Upper lobe of left lung (tissue), 6 donors: ENCODE measurements around the gene RMND1. TPM values are rescaled to one million over a fixed set of nuclear protein-coding genes. Genes with fewer than 3 reads are reported as not detected.

Experiments
- ATAC-seq, 2 donors: fragments of 200-7000 bp; cut with Tn5 transposase; one replicate each; pipeline ENCODE4 v1.9.1; 2022; ENCODE audit warnings: mild to moderate bottlenecking in 2 of 2, moderate library complexity in 2 of 2; ENCODE audit not compliant: low FRiP score in 2 of 2
- DNase-seq, 2 donors: peaks; one replicate each; pipeline ENCODE4 v3.0.0-alpha.2; 2019 to 2020
- H3K27ac ChIP-seq, 4 donors: fragments of 200-600 bp; sonication (generic); one replicate each; pipeline ENCODE4 v1.5.1; 2016 to 2019
- H3K27me3 ChIP-seq, 4 donors: fragments of 200-600 bp; sonication (generic); one replicate each; pipeline ENCODE4 v1.5.1; 2017 to 2019
- H3K36me3 ChIP-seq, 4 donors: fragments of 200-600 bp; sonication (generic); one replicate each; pipeline ENCODE4 v1.5.1; 2016 to 2019
- H3K4me1 ChIP-seq, 4 donors: fragments of 200-600 bp; sonication (generic); one replicate each; pipeline ENCODE4 v1.5.1; 2018 to 2019
- H3K4me3 ChIP-seq, 4 donors: fragments of 200-600 bp; sonication (generic); one replicate each; pipeline ENCODE4 v1.5.1; 2017 to 2019; ENCODE audit warnings: mild to moderate bottlenecking in 2 of 4, moderate library complexity in 1 of 4
- H3K9me3 ChIP-seq, 4 donors: fragments of 200-600 bp; sonication (generic); one replicate each; pipeline ENCODE4 v1.5.1; 2018 to 2019
- CTCF ChIP-seq, 6 experiments: fragments of 450-650 bp in 4 of 6; fragments of 200-600 bp in 2 of 6; sonication (generic) in 2 of 6; IDR thresholded peaks; one replicate each; pipeline ENCODE4 v1.5.1; 2016 to 2019; ENCODE audit warnings: antibody characterized with exemption in 6 of 6
- EP300 ChIP-seq, 4 donors: sonication (generic); formaldehyde crosslinking; IDR thresholded peaks; one replicate each; pipeline ENCODE4 v1.5.1; 2017; ENCODE audit warnings: antibody characterized with exemption in 4 of 4, control low read depth in 2 of 4
- POLR2A ChIP-seq, 4 donors: fragments of 450-650 bp; IDR thresholded peaks; one replicate each; pipeline ENCODE4 v1.5.1; 2016 to 2017; ENCODE audit warnings: antibody characterized with exemption in 4 of 4, mild to moderate bottlenecking in 2 of 4
- POLR2AphosphoS5 ChIP-seq, 2 donors: sonication (generic); formaldehyde crosslinking; IDR thresholded peaks; one replicate each; pipeline ENCODE4 v1.5.1; 2017; ENCODE audit warnings: antibody characterized with exemption in 2 of 2
- WGBS, 2 donors: methylation state at CpG; one replicate each; pipeline ENCODE4 v1.1.5; 2017 to 2018; 5-methylcytosine and 5-hydroxymethylcytosine counted together
- total RNA-seq, 6 donors: library from RNA; depleted of rRNA in 4 of 6; stranded (reverse); fragments of >200 nt in 4 of 6; gene quantifications; one replicate each; pipeline versions ENCODE4 v1.1.0 to v1.2.1, GENCODE V29; 2016 to 2021
- donor health status: DM: no; HTN: no; CAD: no; lungs with moderate emphysema.
- donor health status: DM: no; HTN: yes; CAD: no; lungs with severe emphysema.

The RMND1 gene
- total RNA-seq, 6 donors from 2014 or later, result 17.0 to 59.7 (median 24.0) TPM

- H3K4me3 ChIP-seq, result peak overlapping the region; percentile 97 to 98 (median 98)
- TF ChIP-seq POLR2A (IDR thresholded peaks at IDR 0.05) (peak in 3 of 4 donors; percentile 9 to 71 (median 29)), POLR2AphosphoS5 (IDR thresholded peaks at IDR 0.05) (peak; percentile 89 to 90), CTCF (IDR thresholded peaks at IDR 0.05) (peak in 1 of 6 experiments; percentile 7), EP300 (IDR thresholded peaks at IDR 0.05) (no peak)
- peak overlapping the region; percentile 98 to 100 (median 100) for H3K27ac ChIP-seq
- no peaks in the 10 kb centered on the region for H3K36me3 ChIP-seq
- peaks cover 38 to 52% (median 43%) of the 10 kb centered on the region in 4 donors for H3K4me1 ChIP-seq
- DNase-seq, result peak; percentile 98 to 100
- no peaks in the 10 kb centered on the region for H3K27me3 ChIP-seq
- H3K9me3 ChIP-seq, result no peaks in the 10 kb centered on the region
- 0 to 1% methylated on average over 36 to 69 of the region's 79 CpGs for WGBS, 2 donors
- ATAC-seq, result peak; percentile 94 to 98
These were observed 61.6 kb downstream of the RMND1 start for GRCh38 chr6:151390276-151390850.

- peak overlapping the region; percentile 98 to 100 (median 100) for H3K27ac ChIP-seq
- H3K4me3 ChIP-seq, result peak overlapping the region; percentile 49 to 98 (median 98)
- TF ChIP-seq CTCF (IDR thresholded peaks at IDR 0.05) (no peak), POLR2A (IDR thresholded peaks at IDR 0.05) (peak in 2 of 4 donors; percentile 52 to 90), POLR2AphosphoS5 (IDR thresholded peaks at IDR 0.05) (peak; percentile 1 to 49)
- H3K36me3 ChIP-seq, result no peaks in the 10 kb centered on the region
- no peaks in the 10 kb centered on the region for H3K9me3 ChIP-seq
- peak in 1 of 2 donors; percentile 67 for DNase-seq
- ATAC-seq, result peak in 1 of 2 donors; percentile 40
- H3K27me3 ChIP-seq, result no peaks in the 10 kb centered on the region
- 0 to 1% methylated on average over 19 to 36 of the region's 54 CpGs for WGBS, 2 donors
- peaks cover 42 to 52% (median 49%) of the 10 kb centered on the region in 4 donors for H3K4me1 ChIP-seq
These were observed 62.2 kb downstream of the RMND1 start for GRCh38 chr6:151389618-151390275.

GRCh38 chr6:151388997-151389617, 62.8 kb downstream of the RMND1 start:
- no peaks in the 10 kb centered on the region for H3K27me3 ChIP-seq
- peak overlapping the region; percentile 98 to 100 (median 100) for H3K27ac ChIP-seq
- WGBS, 2 donors, result 27 to 28% methylated on average over 12 of the region's 12 CpGs
- H3K9me3 ChIP-seq, result no peaks in the 10 kb centered on the region
- no peak for TF ChIP-seq EP300 (IDR thresholded peaks at IDR 0.05)
- no peak for TF ChIP-seq POLR2A (IDR thresholded peaks at IDR 0.05)
- no peak for TF ChIP-seq POLR2AphosphoS5 (IDR thresholded peaks at IDR 0.05)
- no peak for TF ChIP-seq CTCF (IDR thresholded peaks at IDR 0.05)
- H3K36me3 ChIP-seq, result peaks cover 0 to 1% (median 0%) of the 10 kb centered on the region in 4 donors
- H3K4me1 ChIP-seq, result peaks cover 38 to 48% (median 45%) of the 10 kb centered on the region in 4 donors
- DNase-seq (no peak), ATAC-seq (no peak)
- peak overlapping the region; percentile 49 to 98 (median 98) for H3K4me3 ChIP-seq

- peak overlapping the region in 2 of 4 donors; percentile 99 to 100 for H3K27ac ChIP-seq
These were observed 63.7 kb downstream of the RMND1 start for GRCh38 chr6:151388236-151388635.

More at GRCh38 chr6:151388236-151388635, 63.7 kb downstream of the RMND1 start:
- Histone ChIP-seq H3K4me1 (peaks cover 29 to 39% (median 36%) of the 10 kb centered on the region in 4 donors), H3K4me3 (no peak overlapping the region), H3K9me3 (no peaks in the 10 kb centered on the region), H3K27me3 (no peaks in the 10 kb centered on the region), H3K36me3 (peaks cover 0 to 3% (median 0%) of the 10 kb centered on the region in 4 donors)
- no peak for TF ChIP-seq CTCF (IDR thresholded peaks at IDR 0.05)
- no peak for TF ChIP-seq EP300 (IDR thresholded peaks at IDR 0.05)
- no peak for TF ChIP-seq POLR2A (IDR thresholded peaks at IDR 0.05)
- no peak for TF ChIP-seq POLR2AphosphoS5 (IDR thresholded peaks at IDR 0.05)
- WGBS, 2 donors, result 64 to 90% methylated on average over 2 of the region's 2 CpGs
- ATAC-seq (no peak), DNase-seq (no peak)
